GM12878 (cell line): ENCODE data around the gene GRM1. TPM values are rescaled to one million over a fixed set of nuclear protein-coding genes. Genes with fewer than 3 reads are reported as not detected.

Source experiments
- ATAC-seq: fragments of 200-7000 bp; cut with Tn5 transposase; 3 replicates; pipeline ENCODE4 v1.9.1; 2020; ENCODE audit warnings: mild to moderate bottlenecking, moderate library complexity
- BruUV-seq: library from RNA; stranded (reverse); fragments of 400-500 nt; replicated peaks from 2 replicates; lab custom pipeline; 2021; lab: Mats Ljungman, UMichigan
- CTCF ChIA-PET: fragments of 300-600 bp; sonication (Branson Sonifier 250); formaldehyde crosslinking; extraction: SDS; loops from one replicate; lab custom pipeline; 2021; ENCODE audit warnings: inconsistent platforms; lab: Yijun Ruan, JAX
- POLR2A ChIA-PET: fragments of 350-600 bp; formaldehyde crosslinking; extraction: SDS; loops from one replicate; lab custom pipeline; 2021; ENCODE audit warnings: inconsistent platforms; lab: Charles Lee
- RAD21 ChIA-PET: fragments of 300-600 bp; sonication (Branson Sonifier 250); formaldehyde crosslinking; loops from one replicate; lab custom pipeline; 2023; ENCODE audit warnings: antibody characterized with exemption; ENCODE audit not compliant: unreplicated experiment; lab: Charles Lee
- SMC1A ChIA-PET: fragments of 300-600 bp; sonication (Branson Sonifier 250); formaldehyde crosslinking; loops from one replicate; lab custom pipeline; 2023; ENCODE audit not compliant: unreplicated experiment, uncharacterized antibody; lab: Charles Lee
- DNase-seq: peaks from one replicate; pipeline ENCODE4 v3.0.0-alpha.2; 2011; ENCODE audit warnings: low read depth, low spot score
- FAIRE-seq: peaks from 3 replicates; lab custom pipeline; 2011; peaks lifted over from hg19 to GRCh38; lab: Jason Lieb, UNC
- H2AFZ ChIP-seq: 2 replicates; pipeline ENCODE4 v1.6.0; 2011; ENCODE audit warnings: low read depth, low read length, control low read depth; ENCODE audit not compliant: control insufficient read depth
- H3K27ac ChIP-seq: 2 replicates; pipeline ENCODE4 v1.5.1; 2011; ENCODE audit warnings: control low read depth; ENCODE audit not compliant: control insufficient read depth, insufficient read depth
- H3K27me3 ChIP-seq, 2 experiments: replicated peaks in 1 of 2; 2 replicates each; pipeline versions ENCODE4 v1.6.0 to v1.6.1; 2011; ENCODE audit warnings: low read length in 1 of 2; ENCODE audit not compliant: control insufficient read depth in 2 of 2, insufficient read depth in 2 of 2
- H3K36me3 ChIP-seq, 2 experiments: 2 replicates each; pipeline ENCODE4 v1.5.1; 2011; ENCODE audit warnings: low read length in 1 of 2; ENCODE audit not compliant: control insufficient read depth in 2 of 2, insufficient read depth in 2 of 2
- H3K4me1 ChIP-seq: 2 replicates; pipeline ENCODE4 v1.6.1; 2011; ENCODE audit warnings: mild to moderate bottlenecking, low read length, moderate library complexity, mixed read lengths; ENCODE audit not compliant: control insufficient read depth, insufficient read depth
- H3K4me2 ChIP-seq: 2 replicates; pipeline ENCODE4 v1.6.0; 2011; ENCODE audit warnings: control low read depth; ENCODE audit not compliant: control insufficient read depth, insufficient read depth
- H3K4me3 ChIP-seq: fragments of 200-600 bp; sonication (generic); 2 replicates; pipeline ENCODE4 v1.5.1; 2016
- H3K79me2 ChIP-seq: 2 replicates; pipeline ENCODE4 v1.6.0; 2011; ENCODE audit warnings: low read length; ENCODE audit not compliant: control insufficient read depth, insufficient read depth
- H3K9ac ChIP-seq: 2 replicates; pipeline ENCODE4 v1.8.0; 2011; ENCODE audit warnings: low read length, control low read depth, mixed read lengths; ENCODE audit not compliant: control insufficient read depth, insufficient read depth
- H3K9me3 ChIP-seq: replicated peaks from 3 replicates; pipeline ENCODE4 v1.5.1; 2011; ENCODE audit warnings: mild to moderate bottlenecking, low read length; ENCODE audit not compliant: control insufficient read depth, insufficient read depth
- H4K20me1 ChIP-seq: 2 replicates; pipeline ENCODE4 v1.6.0; 2011; ENCODE audit not compliant: control insufficient read depth, insufficient read depth
- BHLHE40 ChIP-seq, 2 experiments: fragments of 450-650 bp in 1 of 2; IDR thresholded peaks; 2 replicates each; pipeline ENCODE4 v1.6.1; 2011 to 2017; ENCODE audit warnings: low read depth in 2 of 2, borderline replicate concordance in 1 of 2, improper control_type of control experiment in 1 of 2, low read length in 1 of 2, mild to moderate bottlenecking in 1 of 2
- CTCF ChIP-seq, 3 experiments: IDR thresholded peaks in 2 of 3; conservative IDR thresholded peaks in 1 of 3; 2 replicates each; pipeline ENCODE4 v1.5.1; 2011; ENCODE audit warnings: low read depth in 3 of 3, low read length in 3 of 3, mild to moderate bottlenecking in 3 of 3, control low read depth in 2 of 3, moderate library complexity in 2 of 3, inconsistent platforms in 1 of 3, mixed read lengths in 1 of 3; ENCODE audit not compliant: control insufficient read depth in 2 of 3, insufficient read depth in 1 of 3; ENCODE audit errors: extremely low read depth in 1 of 3
- E2F8 ChIP-seq: fragments of 450-650 bp; IDR thresholded peaks from 2 replicates; pipeline ENCODE4 v1.6.1; 2018; ENCODE audit warnings: mild to moderate bottlenecking, low read depth, moderate library complexity; ENCODE audit not compliant: partially characterized antibody
- FOS ChIP-seq: IDR thresholded peaks from 3 replicates; pipeline ENCODE4 v1.6.1; 2011; ENCODE audit warnings: borderline replicate concordance; ENCODE audit not compliant: insufficient read length; ENCODE audit errors: extremely low read depth
- POU2F2 ChIP-seq: IDR thresholded peaks from 3 replicates; pipeline ENCODE4 v1.6.1; 2011; ENCODE audit warnings: low read depth, mild to moderate bottlenecking, low read length, borderline replicate concordance
- SREBF1 ChIP-seq: IDR thresholded peaks from 2 replicates; pipeline ENCODE4 v1.6.1; 2012; ENCODE audit warnings: mild to moderate bottlenecking, low read length
- SREBF2 ChIP-seq: IDR thresholded peaks from 2 replicates; pipeline ENCODE4 v1.6.1; 2012; ENCODE audit warnings: mild to moderate bottlenecking, low read length
- STAT3 ChIP-seq: IDR thresholded peaks from 2 replicates; pipeline ENCODE4 v1.6.1; 2011; ENCODE audit warnings: low read depth, low read length, improper control_type of control experiment
- WRNIP1 ChIP-seq: IDR thresholded peaks from 2 replicates; pipeline ENCODE4 v1.6.1; 2011; ENCODE audit warnings: low read depth, low read length, improper control_type of control experiment, borderline replicate concordance
- ZNF592 ChIP-seq: fragments of 450-650 bp; IDR thresholded peaks from 2 replicates; pipeline ENCODE4 v1.6.1; 2017; ENCODE audit warnings: mild to moderate bottlenecking, moderate library complexity
- WGBS: methylation state at CpG from one replicate; pipeline ENCODE4 v1.1.6; 2016; ENCODE audit warnings: low lambda C conversion rate; ENCODE audit not compliant: insufficient replicate concordance, insufficient coverage; ENCODE audit errors: missing lambda C conversion rate; 5-methylcytosine and 5-hydroxymethylcytosine counted together
- in situ Hi-C: fragments of 300-500 bp; cut with MboI; formaldehyde crosslinking; loops from 9 replicates; pipeline ENCODE4 v1.14.3; 2018; ENCODE audit warnings: mixed read lengths
- intact Hi-C: fragments of 100-400 bp; cut with micrococcal nuclease; formaldehyde crosslinking; loops from one replicate; pipeline ENCODE4 v1.14.2; 2022; ENCODE audit not compliant: unreplicated experiment
- polyA plus RNA-seq, 11 experiments: library from polyadenylated mRNA; depleted of rRNA in 4 of 11; unstranded in 6 of 11; stranded (reverse) in 5 of 11; fragments of >200 nt; fragmentation: Nextera tagmentation in 4 of 11; fragmentation: Illumina TruSeq in 1 of 11; extraction: Ambion mirVana in 4 of 11; extraction: Trizol in 1 of 11; gene quantifications; 1 replicate in 1 of 11; 2 replicates in 10 of 11; pipeline versions ENCODE4 v1.2.1 to v1.2.3, GENCODE V29; 2011 to 2016; ENCODE audit warnings: inconsistent platforms in 2 of 11, missing spikeins in 2 of 11, low read depth in 1 of 11
- total RNA-seq, 4 experiments: library from RNA; depleted of rRNA in 3 of 4; stranded (reverse); fragments of >200 nt in 3 of 4; fragmentation: Illumina TruSeq in 1 of 4; extraction: Trizol in 1 of 4; gene quantifications; 2 replicates each; pipeline versions ENCODE4 v1.2.1 to v1.2.3, GENCODE V29; 2013 to 2021

The GRM1 gene
- total and polyA plus RNA-seq, 10 of the 15 experiments (the other 5 are each of a cell fraction or from before 2014, with no cell fraction given): 0.04 TPM; not detected in 9

GRCh38 chr6:146189131-146189530 lies 160.3 kb downstream of the GRM1 start:
- CTCF ChIA-PET: no interaction called here
- TF ChIP-seq ZNF592 (no peak), POU2F2 (no peak), SREBF1 (no peak), FOS (no peak), CTCF (IDR thresholded peaks at IDR 0.05 in 2 of 3, conservative IDR thresholded peaks at IDR 0.05 in 1 of 3; ENCODE audit: control insufficient read depth in 2 of 3, extremely low read depth in 1 of 3, insufficient read depth in 1 of 3, low read depth in 3 of 3, low read length in 3 of 3) (no peak), E2F8 (no peak), WRNIP1 (no peak), SREBF2 (no peak), STAT3 (no peak), BHLHE40 (IDR thresholded peaks at IDR 0.05; ENCODE audit: borderline replicate concordance in 1 of 2, low read depth in 2 of 2, low read length in 1 of 2) (no peak)
- SMC1A ChIA-PET: no interaction called here
- 0% methylated on average over 3 of the region's 3 CpGs for WGBS
- no peak for DNase-seq
- H3K27ac ChIP-seq: no peak overlapping the region
- BruUV-seq: no TSS peak
- H3K4me1 ChIP-seq: no peaks in the 10 kb centered on the region
- RAD21 ChIA-PET: no interaction called here
- no peak overlapping the region for H3K4me3 ChIP-seq
- no peak for FAIRE-seq
- no peaks in the 10 kb centered on the region for H3K27me3 ChIP-seq
- POLR2A ChIA-PET: no interaction called here
- H3K9ac ChIP-seq: no peak overlapping the region
- ATAC-seq: no peak
- H3K79me2 ChIP-seq: no peaks in the 10 kb centered on the region
- no peaks in the 10 kb centered on the region for H4K20me1 ChIP-seq
- H3K9me3 ChIP-seq: no peaks in the 10 kb centered on the region
- no peak overlapping the region for H3K4me2 ChIP-seq
- intact Hi-C loops (no loop called here), in situ Hi-C loops (no loop called here)
- no peaks in the 10 kb centered on the region for H3K36me3 ChIP-seq
- no peak overlapping the region for H2AFZ ChIP-seq
